Measurements from ENCODE around the gene FOXP2. TPM values are rescaled to one million over a fixed set of nuclear protein-coding genes. Genes with fewer than 3 reads are reported as not detected.

The FOXP2 gene
- total RNA-seq, 1 donor from 2014 or later = 10.1 TPM

Small RNAs within 50 kb of the gene (microRNA-seq; reads per million reads assigned to microRNA genes)
- gene MIR3666 (ENCODE audit: borderline number of aligned reads) = not detected

Measured in lower lobe of right lung (tissue), 1 donor.